Measurements from ENCODE around the gene PRXL2B. TPM values are rescaled to one million over a fixed set of nuclear protein-coding genes. Genes with fewer than 3 reads are reported as not detected.

Gene PRXL2B
- total and polyA plus RNA-seq, 2 experiments from 2014 or later = 25.5 to 44.0 TPM

- TF ChIP-seq, protein P1, sequence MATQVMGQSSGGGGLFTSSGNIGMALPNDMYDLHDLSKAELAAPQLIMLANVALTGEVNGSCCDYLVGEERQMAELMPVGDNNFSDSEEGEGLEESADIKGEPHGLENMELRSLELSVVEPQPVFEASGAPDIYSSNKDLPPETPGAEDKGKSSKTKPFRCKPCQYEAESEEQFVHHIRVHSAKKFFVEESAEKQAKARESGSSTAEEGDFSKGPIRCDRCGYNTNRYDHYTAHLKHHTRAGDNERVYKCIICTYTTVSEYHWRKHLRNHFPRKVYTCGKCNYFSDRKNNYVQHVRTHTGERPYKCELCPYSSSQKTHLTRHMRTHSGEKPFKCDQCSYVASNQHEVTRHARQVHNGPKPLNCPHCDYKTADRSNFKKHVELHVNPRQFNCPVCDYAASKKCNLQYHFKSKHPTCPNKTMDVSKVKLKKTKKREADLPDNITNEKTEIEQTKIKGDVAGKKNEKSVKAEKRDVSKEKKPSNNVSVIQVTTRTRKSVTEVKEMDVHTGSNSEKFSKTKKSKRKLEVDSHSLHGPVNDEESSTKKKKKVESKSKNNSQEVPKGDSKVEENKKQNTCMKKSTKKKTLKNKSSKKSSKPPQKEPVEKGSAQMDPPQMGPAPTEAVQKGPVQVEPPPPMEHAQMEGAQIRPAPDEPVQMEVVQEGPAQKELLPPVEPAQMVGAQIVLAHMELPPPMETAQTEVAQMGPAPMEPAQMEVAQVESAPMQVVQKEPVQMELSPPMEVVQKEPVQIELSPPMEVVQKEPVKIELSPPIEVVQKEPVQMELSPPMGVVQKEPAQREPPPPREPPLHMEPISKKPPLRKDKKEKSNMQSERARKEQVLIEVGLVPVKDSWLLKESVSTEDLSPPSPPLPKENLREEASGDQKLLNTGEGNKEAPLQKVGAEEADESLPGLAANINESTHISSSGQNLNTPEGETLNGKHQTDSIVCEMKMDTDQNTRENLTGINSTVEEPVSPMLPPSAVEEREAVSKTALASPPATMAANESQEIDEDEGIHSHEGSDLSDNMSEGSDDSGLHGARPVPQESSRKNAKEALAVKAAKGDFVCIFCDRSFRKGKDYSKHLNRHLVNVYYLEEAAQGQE (IDR thresholded peaks at IDR 0.05; ENCODE audit: unreplicated experiment) = no peak
- no peak for TF ChIP-seq ZNF114 (CRISPR knock-in tag; IDR thresholded peaks at IDR 0.05)
- no peak for TF ChIP-seq EZH2phosphoT487 (IDR thresholded peaks at IDR 0.05; ENCODE audit: unreplicated experiment)
- no peak for TF ChIP-seq JUNB (IDR thresholded peaks at IDR 0.05; ENCODE audit: unreplicated experiment)
- no peak for TF ChIP-seq CTCF (conservative IDR thresholded peaks at IDR 0.05; ENCODE audit: low read depth in 2 of 2)
- TF ChIP-seq, protein P2, sequence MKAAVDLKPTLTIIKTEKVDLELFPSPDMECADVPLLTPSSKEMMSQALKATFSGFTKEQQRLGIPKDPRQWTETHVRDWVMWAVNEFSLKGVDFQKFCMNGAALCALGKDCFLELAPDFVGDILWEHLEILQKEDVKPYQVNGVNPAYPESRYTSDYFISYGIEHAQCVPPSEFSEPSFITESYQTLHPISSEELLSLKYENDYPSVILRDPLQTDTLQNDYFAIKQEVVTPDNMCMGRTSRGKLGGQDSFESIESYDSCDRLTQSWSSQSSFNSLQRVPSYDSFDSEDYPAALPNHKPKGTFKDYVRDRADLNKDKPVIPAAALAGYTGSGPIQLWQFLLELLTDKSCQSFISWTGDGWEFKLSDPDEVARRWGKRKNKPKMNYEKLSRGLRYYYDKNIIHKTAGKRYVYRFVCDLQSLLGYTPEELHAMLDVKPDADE (IDR thresholded peaks at IDR 0.05) = no peak
- TF ChIP-seq CREB1 (CRISPR knock-in tag; IDR thresholded peaks at IDR 0.05; ENCODE audit: low read depth) = no peak
Measured at GRCh38 chr1:2628191-2628932, 41.8 kb downstream of the PRXL2B start (continued).

DNA sequence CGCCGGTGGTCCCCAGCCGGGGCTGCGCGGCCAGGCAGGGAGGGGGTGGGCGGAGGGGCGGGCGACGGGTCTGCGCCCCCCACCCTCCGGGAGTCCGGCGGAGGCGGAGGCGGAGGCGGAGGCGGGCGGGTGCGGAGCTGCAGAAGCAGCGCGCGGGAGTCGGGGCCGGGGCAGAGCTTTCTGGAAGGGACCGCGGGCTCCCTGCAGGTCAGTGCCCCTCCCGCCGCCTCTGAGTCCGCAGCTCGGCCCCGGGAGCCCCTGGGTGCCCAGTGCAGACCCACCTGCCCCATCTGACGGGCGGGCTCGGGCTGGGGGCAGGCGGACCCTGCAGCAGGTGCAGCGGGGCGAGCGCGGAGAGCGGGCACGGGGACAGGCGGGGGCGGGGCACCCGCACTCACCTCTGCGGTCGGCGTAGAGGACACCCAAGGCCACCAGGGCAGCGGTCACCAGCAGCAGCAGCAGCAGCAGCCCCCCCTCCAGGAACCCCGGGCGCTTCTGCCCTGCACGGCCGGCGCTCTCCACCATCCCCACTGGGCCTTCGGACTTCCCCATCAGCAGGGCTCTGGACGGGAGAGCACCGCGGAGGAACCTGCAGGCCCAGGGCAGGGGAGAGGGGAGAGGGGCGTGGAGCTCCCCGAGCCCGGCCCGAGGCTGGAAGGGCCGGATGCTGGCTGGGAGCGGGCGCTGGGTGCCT lies 42.5 kb downstream of the PRXL2B start:
- H3K27ac Mint-ChIP-seq = no peak overlapping the region
- Histone ChIP-seq H3K4me2 (peak overlapping the region; percentile 75), H3K4me1 (ENCODE audit: insufficient read depth) (peaks cover 11% of the 10 kb centered on the region), H3K36me3 (ENCODE audit: insufficient read depth) (no peaks in the 10 kb centered on the region), H3K79me2 (replicated peaks; ENCODE audit: insufficient read depth) (no peaks in the 10 kb centered on the region), H2AFZ (peak overlapping the region; percentile 56; the same call in 1 of the 2 replicates), H3K9me2 (ENCODE audit: insufficient read depth) (no peaks in the 10 kb centered on the region), H3F3A (replicated peaks; ENCODE audit: low read depth) (peaks cover 10% of the 10 kb centered on the region; the same call in 1 of the 2 replicates), H3K27ac (ENCODE audit: low read depth) (no peak overlapping the region), H4K20me1 (replicated peaks; ENCODE audit: insufficient read depth) (no peaks in the 10 kb centered on the region), H3K4me3 (peak overlapping the region; percentile 57), H3K27me3 (ENCODE audit: insufficient read depth) (peaks cover 47% of the 10 kb centered on the region)
- H3K36me3 Mint-ChIP-seq (ENCODE audit: low read depth) = no peaks in the 10 kb centered on the region
- peaks cover 18% of the 10 kb centered on the region for H3K4me1 Mint-ChIP-seq
- peaks cover 53% of the 10 kb centered on the region for H3K27me3 Mint-ChIP-seq (ENCODE audit: insufficient read depth, low read depth, poor library complexity)
- H3K4me3 Mint-ChIP-seq = peak overlapping the region; percentile 63; the same call in 2 of the 3 replicates
- H3K9me3 Mint-ChIP-seq = peaks cover 7% of the 10 kb centered on the region
- DNase-seq (ENCODE audit: low spot score) (peak; percentile 71), ATAC-seq (peak; percentile 40)
- TF ChIP-seq STAT1 (IDR thresholded peaks at IDR 0.05; ENCODE audit: unreplicated experiment) (no peak), CTCF (conservative IDR thresholded peaks at IDR 0.05; ENCODE audit: low read depth in 2 of 2) (no peak), EZH2 (IDR thresholded peaks at IDR 0.05; ENCODE audit: low read depth, unreplicated experiment) (no peak), EZH2phosphoT487 (IDR thresholded peaks at IDR 0.05; ENCODE audit: unreplicated experiment) (no peak)
- TF ChIP-seq, protein P2 (IDR thresholded peaks at IDR 0.05) = no peak
